ENCODE measurements around the gene PRKAG1.

Gene PRKAG1

DNA sequence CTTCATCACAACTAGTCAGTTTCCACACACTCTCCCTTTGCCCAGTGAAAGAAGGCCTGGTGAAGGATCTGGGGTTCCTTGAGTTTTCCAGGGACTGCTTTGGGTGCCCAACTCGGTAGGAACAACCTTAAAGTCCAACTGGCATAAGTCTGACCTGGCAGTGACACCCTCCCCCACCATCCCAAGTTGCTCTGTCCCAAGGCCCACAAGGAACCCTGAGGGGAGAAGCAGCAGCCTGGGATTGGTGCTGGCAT lies 40.4 kb upstream of the PRKAG1 start:
- TF ChIP-seq EZH2phosphoT487 (IDR thresholded peaks at IDR 0.05; ENCODE audit: low read length): no peak
- no peak for TF ChIP-seq CTCF (IDR thresholded peaks at IDR 0.05; ENCODE audit: low read length)
- no peak for TF ChIP-seq EZH2 (optimal IDR thresholded peaks at IDR 0.05; ENCODE audit: low read depth, low read length)
- H3K36me3 ChIP-seq (replicated peaks; ENCODE audit: insufficient read depth, low read length): peaks cover 5% of the 10 kb centered on the region; the same call in 1 of the 2 replicates
- peak overlapping the region; percentile 93 for H3K4me2 ChIP-seq (ENCODE audit: low read depth, low read length)
- peaks cover 23% of the 10 kb centered on the region for H4K20me1 ChIP-seq (ENCODE audit: insufficient read depth, low read length)
- no peaks in the 10 kb centered on the region for H3K9me3 ChIP-seq (replicated peaks; ENCODE audit: insufficient read depth, low read length)
- peak overlapping the region; percentile 89 for H3K4me3 ChIP-seq (ENCODE audit: low read length)
- H2AFZ ChIP-seq (ENCODE audit: low read length): no peak overlapping the region
- no peaks in the 10 kb centered on the region for H3F3A ChIP-seq (ENCODE audit: insufficient read depth, low read length)
- H3K27me3 ChIP-seq (replicated peaks; ENCODE audit: insufficient read depth, low read length): no peaks in the 10 kb centered on the region
- H3K9ac ChIP-seq (ENCODE audit: low read length): peak overlapping the region; percentile 90; the same call in 1 of the 2 replicates
- H3K27ac ChIP-seq (ENCODE audit: low read length): no peak overlapping the region
- peaks cover 24% of the 10 kb centered on the region for H3K4me1 ChIP-seq (ENCODE audit: low read length)
- H3K79me2 ChIP-seq (ENCODE audit: low read length): peaks cover 66% of the 10 kb centered on the region
- no peaks in the 10 kb centered on the region for H3K9me2 ChIP-seq (replicated peaks; ENCODE audit: insufficient read depth, low read length)
- DNase-seq: no peak

DNA sequence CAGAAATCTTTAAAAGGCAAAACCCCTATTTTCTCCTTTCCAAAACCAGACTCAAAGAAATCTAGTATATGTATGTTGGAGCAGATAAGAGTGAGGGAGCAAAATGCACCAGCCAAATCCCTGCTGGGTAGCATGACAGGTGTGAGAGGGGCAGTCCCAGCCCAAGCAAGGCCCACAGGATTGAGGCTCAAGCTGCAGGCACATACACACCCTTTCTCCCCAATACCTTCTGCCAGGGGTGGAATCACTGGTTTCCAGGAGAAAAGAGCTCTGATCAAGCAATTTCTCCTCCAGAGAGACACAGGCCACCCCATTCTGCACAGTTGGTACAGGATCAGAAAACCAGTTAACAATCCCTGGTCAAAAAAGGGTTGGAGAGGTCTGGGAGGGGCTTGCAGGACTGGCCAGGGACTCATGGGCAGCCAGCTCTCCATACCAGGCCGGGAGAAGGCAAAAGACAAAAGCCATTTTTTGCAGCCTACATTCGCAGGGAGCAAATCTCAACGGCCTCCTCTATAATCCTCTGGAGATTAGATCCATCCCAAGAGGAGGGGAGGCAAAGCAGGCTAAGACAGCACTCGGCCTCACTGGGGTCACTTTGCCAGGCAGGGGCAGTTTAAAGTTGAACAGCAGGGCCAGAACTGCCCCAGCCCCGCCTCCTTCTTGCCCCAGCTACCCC lies 39.9 kb upstream of the PRKAG1 start:
- TF ChIP-seq CTCF (IDR thresholded peaks at IDR 0.05; ENCODE audit: low read length) (no peak), EZH2phosphoT487 (IDR thresholded peaks at IDR 0.05; ENCODE audit: low read length) (no peak), EZH2 (optimal IDR thresholded peaks at IDR 0.05; ENCODE audit: low read depth, low read length) (no peak)
- no peaks in the 10 kb centered on the region for H3F3A ChIP-seq (ENCODE audit: insufficient read depth, low read length)
- H4K20me1 ChIP-seq (ENCODE audit: insufficient read depth, low read length): peaks cover 23% of the 10 kb centered on the region
- no peaks in the 10 kb centered on the region for H3K9me3 ChIP-seq (replicated peaks; ENCODE audit: insufficient read depth, low read length)
- no peak overlapping the region for H3K27ac ChIP-seq (ENCODE audit: low read length)
- peaks cover 6% of the 10 kb centered on the region; the same call in 1 of the 2 replicates for H3K36me3 ChIP-seq (replicated peaks; ENCODE audit: insufficient read depth, low read length)
- no peak for DNase-seq
- H3K79me2 ChIP-seq (ENCODE audit: low read length): peaks cover 71% of the 10 kb centered on the region
- peak overlapping the region; percentile 90; the same call in 1 of the 2 replicates for H3K9ac ChIP-seq (ENCODE audit: low read length)
- peak overlapping the region; percentile 89 for H3K4me3 ChIP-seq (ENCODE audit: low read length)
- H3K4me2 ChIP-seq (ENCODE audit: low read depth, low read length): peak overlapping the region; percentile 93
- H3K9me2 ChIP-seq (replicated peaks; ENCODE audit: insufficient read depth, low read length): no peaks in the 10 kb centered on the region
- H2AFZ ChIP-seq (ENCODE audit: low read length): no peak overlapping the region
- peaks cover 24% of the 10 kb centered on the region for H3K4me1 ChIP-seq (ENCODE audit: low read length)
- H3K27me3 ChIP-seq (replicated peaks; ENCODE audit: insufficient read depth, low read length): no peaks in the 10 kb centered on the region

DNA sequence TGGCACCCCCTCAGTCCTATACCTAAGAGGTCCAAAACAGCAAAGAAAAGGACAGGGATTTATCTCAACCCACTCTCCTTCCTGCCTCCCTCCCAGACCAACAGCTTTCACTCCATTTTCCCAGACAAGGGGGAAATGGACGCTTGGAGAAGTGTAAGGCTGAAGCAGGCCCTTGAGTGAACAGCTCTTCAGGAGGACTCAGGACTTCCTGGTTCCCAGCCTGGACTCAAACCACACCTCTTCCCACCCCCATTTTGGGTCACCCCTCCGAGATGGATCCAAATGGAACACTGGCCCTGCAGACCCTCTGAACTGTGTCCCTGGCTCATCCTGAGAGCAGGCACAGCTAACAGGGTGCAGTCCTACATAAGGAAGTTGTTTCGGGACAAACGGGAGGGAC lies 39.3 kb upstream of the PRKAG1 start:
- H3K36me3 ChIP-seq (replicated peaks; ENCODE audit: insufficient read depth, low read length): peaks cover 12% of the 10 kb centered on the region; the same call in 1 of the 2 replicates
- peaks cover 24% of the 10 kb centered on the region for H3K4me1 ChIP-seq (ENCODE audit: low read length)
- H4K20me1 ChIP-seq (ENCODE audit: insufficient read depth, low read length): peaks cover 23% of the 10 kb centered on the region
- TF ChIP-seq EZH2phosphoT487 (IDR thresholded peaks at IDR 0.05; ENCODE audit: low read length): no peak
- TF ChIP-seq CTCF (IDR thresholded peaks at IDR 0.05; ENCODE audit: low read length): no peak
- TF ChIP-seq EZH2 (optimal IDR thresholded peaks at IDR 0.05; ENCODE audit: low read depth, low read length): no peak
- no peaks in the 10 kb centered on the region for H3K9me3 ChIP-seq (replicated peaks; ENCODE audit: insufficient read depth, low read length)
- H3F3A ChIP-seq (ENCODE audit: insufficient read depth, low read length): no peaks in the 10 kb centered on the region
- no peak for DNase-seq
- peak overlapping the region; percentile 90; the same call in 1 of the 2 replicates for H3K9ac ChIP-seq (ENCODE audit: low read length)
- peaks cover 75% of the 10 kb centered on the region for H3K79me2 ChIP-seq (ENCODE audit: low read length)
- H3K4me2 ChIP-seq (ENCODE audit: low read depth, low read length): peak overlapping the region; percentile 93
- no peak overlapping the region for H3K27ac ChIP-seq (ENCODE audit: low read length)
- H3K9me2 ChIP-seq (replicated peaks; ENCODE audit: insufficient read depth, low read length): no peaks in the 10 kb centered on the region
- peak overlapping the region; percentile 89 for H3K4me3 ChIP-seq (ENCODE audit: low read length)
- no peaks in the 10 kb centered on the region for H3K27me3 ChIP-seq (replicated peaks; ENCODE audit: insufficient read depth, low read length)
- H2AFZ ChIP-seq (ENCODE audit: low read length): no peak overlapping the region
